ENCODE data around the gene VPS8. TPM values are rescaled to one million over a fixed set of nuclear protein-coding genes. Genes with fewer than 3 reads are reported as not detected.

The VPS8 gene
- total RNA-seq, 4 donors from 2014 or later: 31.0 to 39.0 (median 32.6) TPM

DNA sequence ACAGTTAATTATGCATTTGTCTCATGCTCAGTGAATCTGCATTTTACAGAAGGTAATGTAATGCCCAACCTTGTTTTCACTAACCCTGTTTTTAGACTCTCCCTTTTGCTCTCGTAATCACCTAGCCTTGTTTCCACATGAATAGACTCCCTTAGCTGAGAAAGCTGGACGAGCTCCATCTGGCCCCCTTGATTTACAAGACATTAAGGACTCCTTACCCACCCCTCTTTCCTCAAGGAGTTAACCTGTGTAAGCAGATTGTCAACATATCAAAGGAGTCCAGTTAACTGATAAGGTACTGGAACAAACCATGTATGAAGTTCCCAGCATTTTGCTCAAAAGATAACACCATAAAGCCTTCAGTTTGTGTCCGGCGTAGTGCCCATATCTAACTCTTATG lies 99.6 kb downstream of the VPS8 start:
- 83% methylated on average over 4 of the region's 4 CpGs for WGBS
- no peak overlapping the region for H3K4me3 ChIP-seq
- TF ChIP-seq, protein P1, sequence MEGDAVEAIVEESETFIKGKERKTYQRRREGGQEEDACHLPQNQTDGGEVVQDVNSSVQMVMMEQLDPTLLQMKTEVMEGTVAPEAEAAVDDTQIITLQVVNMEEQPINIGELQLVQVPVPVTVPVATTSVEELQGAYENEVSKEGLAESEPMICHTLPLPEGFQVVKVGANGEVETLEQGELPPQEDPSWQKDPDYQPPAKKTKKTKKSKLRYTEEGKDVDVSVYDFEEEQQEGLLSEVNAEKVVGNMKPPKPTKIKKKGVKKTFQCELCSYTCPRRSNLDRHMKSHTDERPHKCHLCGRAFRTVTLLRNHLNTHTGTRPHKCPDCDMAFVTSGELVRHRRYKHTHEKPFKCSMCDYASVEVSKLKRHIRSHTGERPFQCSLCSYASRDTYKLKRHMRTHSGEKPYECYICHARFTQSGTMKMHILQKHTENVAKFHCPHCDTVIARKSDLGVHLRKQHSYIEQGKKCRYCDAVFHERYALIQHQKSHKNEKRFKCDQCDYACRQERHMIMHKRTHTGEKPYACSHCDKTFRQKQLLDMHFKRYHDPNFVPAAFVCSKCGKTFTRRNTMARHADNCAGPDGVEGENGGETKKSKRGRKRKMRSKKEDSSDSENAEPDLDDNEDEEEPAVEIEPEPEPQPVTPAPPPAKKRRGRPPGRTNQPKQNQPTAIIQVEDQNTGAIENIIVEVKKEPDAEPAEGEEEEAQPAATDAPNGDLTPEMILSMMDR (IDR thresholded peaks at IDR 0.05): no peak
- no peak for TF ChIP-seq POLR2A (IDR thresholded peaks at IDR 0.05; ENCODE audit: low read depth)
- H3K27ac ChIP-seq (replicated peaks in 1 of 4): no peak overlapping the region
- peaks cover 5 to 55% (median 28%) of the 10 kb centered on the region in 4 donors for H3K36me3 ChIP-seq
- no peaks in the 10 kb centered on the region for H3K27me3 ChIP-seq
- H3K9me3 ChIP-seq: no peaks in the 10 kb centered on the region
- DNase-seq (ENCODE audit: extremely low spot score): no peak
- H3K4me1 ChIP-seq: no peaks in the 10 kb centered on the region
- intact Hi-C loops (cut with DNase I): no loop called here

DNA sequence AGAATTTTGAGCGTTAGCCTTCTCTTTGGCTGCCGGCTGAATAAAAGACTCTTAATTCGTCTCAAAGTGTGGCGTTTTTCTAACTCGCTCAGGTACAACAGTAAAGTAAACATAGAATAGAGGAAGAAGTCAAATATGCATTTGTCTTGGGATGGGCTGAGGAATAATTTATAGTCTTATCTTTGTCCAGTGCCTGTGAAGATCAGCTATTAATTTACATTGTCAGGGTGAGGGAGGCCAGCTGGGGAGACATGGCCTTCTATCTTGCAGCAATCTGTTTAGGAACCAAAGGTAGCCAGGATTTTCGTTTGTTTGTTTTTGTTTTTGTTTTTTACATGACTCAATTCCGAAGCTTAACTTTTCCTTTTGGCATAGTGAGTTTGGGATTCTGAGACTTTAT lies 100.2 kb downstream of the VPS8 start:
- no peak for DNase-seq (ENCODE audit: extremely low spot score)
- no peak for TF ChIP-seq POLR2AphosphoS5 (IDR thresholded peaks at IDR 0.05)
- TF ChIP-seq, protein P1 (IDR thresholded peaks at IDR 0.05): no peak
- TF ChIP-seq POLR2A (IDR thresholded peaks at IDR 0.05; ENCODE audit: low read depth): no peak
- no peak for TF ChIP-seq EP300 (IDR thresholded peaks at IDR 0.05)
- WGBS: 80% methylated on average over 7 of the region's 7 CpGs
- H3K4me1 ChIP-seq: no peaks in the 10 kb centered on the region
- no peak overlapping the region for H3K4me3 ChIP-seq
- H3K36me3 ChIP-seq: peaks cover 5 to 60% (median 32%) of the 10 kb centered on the region in 4 donors
- no peaks in the 10 kb centered on the region for H3K9me3 ChIP-seq
- no peaks in the 10 kb centered on the region for H3K27me3 ChIP-seq
- intact Hi-C loops (cut with DNase I): no loop called here
- H3K27ac ChIP-seq (replicated peaks in 1 of 4): no peak overlapping the region

DNA sequence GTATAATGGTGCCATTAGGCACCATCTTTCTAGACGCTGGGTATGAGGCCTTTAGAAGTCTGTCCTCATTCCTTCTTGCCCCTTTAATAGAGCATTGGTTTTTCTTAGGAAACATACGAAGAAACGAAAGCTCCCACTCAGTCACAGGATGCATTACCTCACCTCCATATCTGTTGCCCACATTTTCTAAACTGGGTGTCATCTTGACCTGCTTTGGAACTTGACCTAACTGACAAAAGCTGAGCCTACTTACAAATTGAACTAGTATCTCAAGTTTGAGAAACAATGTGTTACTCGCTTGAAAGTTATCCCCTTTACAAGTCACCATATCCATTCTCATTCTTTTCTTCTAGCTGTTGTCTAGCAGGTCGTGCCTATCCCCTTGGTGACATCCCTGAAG lies 102.7 kb downstream of the VPS8 start:
- WGBS: 91% methylated on average over 5 of the region's 5 CpGs
- H3K4me1 ChIP-seq: no peaks in the 10 kb centered on the region
- intact Hi-C loops (cut with DNase I): no loop called here
- H3K36me3 ChIP-seq: peaks cover 5 to 73% (median 45%) of the 10 kb centered on the region in 4 donors
- no peak overlapping the region for H3K4me3 ChIP-seq
- TF ChIP-seq, protein P1 (IDR thresholded peaks at IDR 0.05): no peak
- TF ChIP-seq POLR2AphosphoS5 (IDR thresholded peaks at IDR 0.05) (no peak), POLR2A (IDR thresholded peaks at IDR 0.05; ENCODE audit: low read depth) (no peak), EP300 (IDR thresholded peaks at IDR 0.05) (no peak)
- H3K27me3 ChIP-seq: no peaks in the 10 kb centered on the region
- no peaks in the 10 kb centered on the region for H3K9me3 ChIP-seq
- no peak overlapping the region for H3K27ac ChIP-seq (replicated peaks in 1 of 4)
- no peak for DNase-seq (ENCODE audit: extremely low spot score)

DNA sequence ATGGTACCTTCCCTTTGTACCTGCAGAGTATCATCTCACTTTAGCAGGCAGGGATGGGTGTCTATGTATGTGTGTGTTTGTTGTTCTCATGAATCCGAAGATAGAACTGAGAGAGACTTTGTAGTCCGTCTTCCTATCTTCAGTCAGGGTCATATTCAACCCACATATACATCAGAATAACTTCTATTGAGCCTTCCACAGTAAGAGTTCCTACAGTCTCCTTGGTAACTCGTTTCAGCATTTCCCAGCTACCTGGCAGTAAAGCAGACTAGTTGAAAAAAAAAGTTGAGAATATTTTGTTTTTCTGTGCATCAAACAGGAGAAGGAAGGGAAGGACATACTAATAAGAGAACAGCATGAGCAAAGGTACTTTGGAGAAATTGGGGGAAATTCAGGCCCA lies 106.8 kb downstream of the VPS8 start:
- H3K4me3 ChIP-seq: no peak overlapping the region
- no peaks in the 10 kb centered on the region for H3K27me3 ChIP-seq
- no peak overlapping the region for H3K27ac ChIP-seq (replicated peaks in 1 of 4)
- no peak for DNase-seq (ENCODE audit: extremely low spot score)
- TF ChIP-seq, protein P1 (IDR thresholded peaks at IDR 0.05): no peak
- no peak for TF ChIP-seq EP300 (IDR thresholded peaks at IDR 0.05)
- TF ChIP-seq POLR2A (IDR thresholded peaks at IDR 0.05; ENCODE audit: low read depth): no peak
- TF ChIP-seq POLR2AphosphoS5 (IDR thresholded peaks at IDR 0.05): no peak
- intact Hi-C loops (cut with DNase I): no loop called here
- peaks cover 5 to 80% (median 62%) of the 10 kb centered on the region in 4 donors for H3K36me3 ChIP-seq
- no peaks in the 10 kb centered on the region for H3K4me1 ChIP-seq
- 87% methylated on average over 3 of the region's 3 CpGs for WGBS
- H3K9me3 ChIP-seq: no peaks in the 10 kb centered on the region

DNA sequence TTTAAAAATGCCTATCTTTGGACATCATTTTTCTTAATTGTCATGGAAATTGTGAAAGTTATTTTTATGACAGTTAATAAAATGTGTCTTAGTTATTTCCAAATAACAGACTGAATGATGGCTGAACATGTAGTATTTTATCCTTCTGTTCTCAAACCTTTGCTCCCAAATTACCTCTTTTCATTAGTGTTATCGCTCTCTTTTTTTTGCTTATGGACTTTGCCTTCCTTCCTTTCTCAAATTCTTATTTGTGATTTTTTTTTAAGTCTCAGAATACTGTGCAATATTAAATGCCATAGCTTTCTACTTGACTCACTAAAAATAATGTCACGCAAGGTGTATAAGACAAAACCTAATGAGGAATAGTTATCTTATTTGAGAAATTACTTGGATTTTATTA lies 107.7 kb downstream of the VPS8 start:
- Histone ChIP-seq H3K27ac (replicated peaks in 1 of 4) (no peak overlapping the region), H3K36me3 (peaks cover 5 to 81% (median 62%) of the 10 kb centered on the region in 4 donors), H3K4me3 (no peak overlapping the region), H3K4me1 (no peaks in the 10 kb centered on the region), H3K27me3 (no peaks in the 10 kb centered on the region), H3K9me3 (no peaks in the 10 kb centered on the region)
- WGBS: 99% methylated on average over 2 of the region's 2 CpGs
- no peak for TF ChIP-seq POLR2AphosphoS5 (IDR thresholded peaks at IDR 0.05)
- TF ChIP-seq POLR2A (IDR thresholded peaks at IDR 0.05; ENCODE audit: low read depth): no peak
- TF ChIP-seq, protein P1 (IDR thresholded peaks at IDR 0.05): no peak
- TF ChIP-seq EP300 (IDR thresholded peaks at IDR 0.05): no peak
- DNase-seq (ENCODE audit: extremely low spot score): no peak
- intact Hi-C loops (cut with DNase I): no loop called here
